ENCODE data around the gene ZFP36. TPM values are rescaled to one million over a fixed set of nuclear protein-coding genes. Genes with fewer than 3 reads are reported as not detected.

ZFP36 gene
- total RNA-seq, 1 donor from 2014 or later = 208 TPM

DNA sequence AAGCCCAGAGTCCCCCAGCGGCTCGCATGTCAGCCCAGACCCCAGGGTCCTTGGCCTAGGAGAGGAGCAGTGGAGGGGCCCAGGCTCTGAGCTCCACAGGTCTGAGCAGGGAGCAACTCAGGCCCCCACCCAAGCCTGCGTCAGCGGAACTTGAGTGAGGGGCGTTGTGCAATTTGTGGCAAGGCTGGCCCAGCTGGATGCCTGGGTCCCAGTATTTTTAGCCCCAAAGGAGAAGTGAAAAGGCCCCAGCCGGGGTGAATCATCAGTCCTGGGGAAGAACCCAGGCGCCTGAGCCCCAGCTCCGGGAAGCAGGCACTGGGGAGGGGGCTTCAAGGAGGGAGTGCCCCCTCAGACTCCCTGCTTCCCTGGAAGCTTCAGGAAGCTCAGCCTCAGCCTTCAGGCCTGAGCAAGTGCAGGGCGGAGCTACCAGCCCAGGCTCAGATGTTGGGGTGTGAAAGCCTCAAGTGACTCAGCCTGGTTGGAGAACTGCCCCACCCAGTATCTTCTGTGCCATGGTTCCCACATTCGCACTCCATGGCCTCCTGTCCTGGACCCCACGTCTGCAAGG lies 8.3 kb upstream of the ZFP36 start:
- peak overlapping the region; percentile 28 for H3K4me3 ChIP-seq
- TF ChIP-seq CTCF (IDR thresholded peaks at IDR 0.05) = no peak
- peaks cover 39% of the 10 kb centered on the region for H3K36me3 ChIP-seq
- H3K9me3 ChIP-seq = no peaks in the 10 kb centered on the region
- ATAC-seq = peak; percentile 12 to 41
- DNase-seq = peak; percentile 92
- intact Hi-C loops (cut with DNase I) = no loop called here
- H3K4me1 ChIP-seq = peaks cover 49% of the 10 kb centered on the region
- no peaks in the 10 kb centered on the region for H3K27me3 ChIP-seq (ENCODE audit: low read depth)
- peak overlapping the region; percentile 88 for H3K27ac ChIP-seq

DNA sequence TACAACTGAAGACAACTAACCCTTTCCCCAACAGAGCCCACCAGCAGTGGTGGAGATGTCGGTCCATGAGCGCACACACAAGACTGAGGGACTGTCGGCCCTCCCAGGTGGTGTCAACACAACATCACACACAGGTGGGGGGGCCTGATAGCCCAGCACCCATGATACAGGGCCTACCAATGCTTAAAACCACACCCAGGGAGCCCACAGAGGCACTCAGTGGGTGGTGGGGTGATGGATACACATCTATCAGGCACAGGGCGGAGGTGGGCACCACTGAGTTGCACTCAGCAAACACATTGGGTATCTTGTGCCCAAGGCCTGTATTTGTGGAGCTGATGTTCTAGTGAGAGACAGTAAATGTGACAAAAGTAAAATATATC lies 7.0 kb upstream of the ZFP36 start:
- Histone ChIP-seq H3K9me3 (no peaks in the 10 kb centered on the region), H3K4me1 (peaks cover 56% of the 10 kb centered on the region), H3K27ac (peak overlapping the region; percentile 88), H3K27me3 (ENCODE audit: low read depth) (no peaks in the 10 kb centered on the region), H3K36me3 (peaks cover 26% of the 10 kb centered on the region), H3K4me3 (no peak overlapping the region)
- no peak for ATAC-seq
- DNase-seq = no peak
- intact Hi-C loops (cut with DNase I) = no loop called here
- TF ChIP-seq CTCF (IDR thresholded peaks at IDR 0.05) = no peak

GRCh38 chr19:39400061-39400460 lies 6.6 kb upstream of the ZFP36 start:
- peak overlapping the region; percentile 88 for H3K27ac ChIP-seq
- H3K9me3 ChIP-seq = no peaks in the 10 kb centered on the region
- DNase-seq (no peak), ATAC-seq (no peak)
- intact Hi-C loops (cut with DNase I) = no loop called here
- TF ChIP-seq CTCF (IDR thresholded peaks at IDR 0.05) = no peak
- peaks cover 60% of the 10 kb centered on the region for H3K4me1 ChIP-seq
- peaks cover 22% of the 10 kb centered on the region for H3K36me3 ChIP-seq
- H3K4me3 ChIP-seq = no peak overlapping the region
- H3K27me3 ChIP-seq (ENCODE audit: low read depth) = no peaks in the 10 kb centered on the region

- intact Hi-C loops (cut with DNase I) = no loop called here
- Histone ChIP-seq H3K27me3 (ENCODE audit: low read depth) (no peaks in the 10 kb centered on the region), H3K4me3 (no peak overlapping the region), H3K27ac (peak overlapping the region; percentile 100), H3K4me1 (peaks cover 70% of the 10 kb centered on the region), H3K9me3 (no peaks in the 10 kb centered on the region), H3K36me3 (peaks cover 13% of the 10 kb centered on the region)
- DNase-seq (no peak), ATAC-seq (no peak)
- TF ChIP-seq CTCF (IDR thresholded peaks at IDR 0.05) = no peak
Observed at GRCh38 chr19:39401070-39401548, 5.5 kb upstream of the ZFP36 start.

DNA sequence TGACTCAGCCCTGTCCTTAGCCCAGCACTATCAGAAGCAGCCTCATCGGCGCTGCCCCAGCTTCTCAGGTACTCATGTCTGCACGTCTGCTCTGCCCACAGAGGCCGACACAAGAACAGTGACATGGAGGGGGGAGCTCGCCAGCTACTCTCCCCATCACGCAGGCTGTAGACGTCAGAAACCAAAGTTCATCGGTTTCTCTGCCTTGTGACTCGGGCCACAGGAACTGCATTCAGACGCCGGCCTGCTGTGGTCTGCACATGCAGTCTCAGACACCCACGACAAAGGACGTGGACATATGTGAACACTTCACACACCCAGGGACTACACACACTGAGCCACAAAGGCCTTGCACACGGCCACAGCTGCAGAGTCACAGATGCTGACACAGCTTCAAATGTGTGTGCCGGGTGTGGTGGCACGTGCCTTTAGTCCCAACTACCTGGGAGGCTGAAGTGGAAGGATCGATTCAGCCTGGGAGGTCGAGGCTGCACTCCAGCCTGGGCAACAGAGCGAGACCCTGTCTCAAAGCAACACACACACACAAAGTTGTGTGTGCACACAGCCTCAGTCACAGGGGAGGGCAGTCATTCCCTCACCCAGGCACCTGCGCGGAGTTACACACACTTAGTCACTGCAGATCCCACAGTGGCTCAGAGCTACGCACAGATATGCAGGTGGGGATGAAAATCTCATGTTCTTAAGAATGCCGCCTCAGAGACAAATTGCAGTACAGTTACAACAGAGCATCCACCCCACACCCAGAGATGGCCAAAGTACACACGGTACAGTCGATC lies 4.9 kb upstream of the ZFP36 start:
- no peak for TF ChIP-seq CTCF (IDR thresholded peaks at IDR 0.05)
- H3K36me3 ChIP-seq = peaks cover 6% of the 10 kb centered on the region
- H3K27me3 ChIP-seq (ENCODE audit: low read depth) = no peaks in the 10 kb centered on the region
- H3K9me3 ChIP-seq = no peaks in the 10 kb centered on the region
- peak overlapping the region; percentile 100 for H3K27ac ChIP-seq
- ATAC-seq (peak in 1 of 2 donors; percentile 0), DNase-seq (peak; percentile 82)
- intact Hi-C loops (cut with DNase I) = no loop called here
- peak overlapping the region; percentile 61 for H3K4me3 ChIP-seq
- H3K4me1 ChIP-seq = peaks cover 70% of the 10 kb centered on the region
